H9 (cell line): ENCODE measurements around the gene CPA4. TPM values are rescaled to one million over a fixed set of nuclear protein-coding genes. Genes with fewer than 3 reads are reported as not detected.

ENCODE experiments used
- DNase-seq: peaks from one replicate; pipeline ENCODE4 v3.0.0-alpha.2; 2017
- H2AFZ ChIP-seq: one replicate; pipeline ENCODE4 v1.6.1; 2013; ENCODE audit warnings: mild to moderate bottlenecking, low read length, control low read depth, moderate library complexity
- H2AK5ac ChIP-seq: 2 replicates; pipeline ENCODE4 v1.6.1; 2013; ENCODE audit warnings: low read length, control low read depth, mixed read lengths; ENCODE audit not compliant: insufficient read length
- H2BK120ac ChIP-seq: one replicate; pipeline ENCODE4 v1.6.1; 2013; ENCODE audit warnings: low read depth, mild to moderate bottlenecking, low read length, control low read depth, inconsistent platforms; ENCODE audit not compliant: poor library complexity, severe bottlenecking
- H2BK12ac ChIP-seq: 2 replicates; pipeline ENCODE4 v1.6.1; 2013; ENCODE audit warnings: low read length, control low read depth, mixed read lengths, low read depth; ENCODE audit not compliant: insufficient read length
- H2BK15ac ChIP-seq: 2 replicates; pipeline ENCODE4 v1.6.1; 2013; ENCODE audit warnings: low read depth, low read length, control low read depth
- H2BK20ac ChIP-seq: one replicate; pipeline ENCODE4 v1.6.1; 2013; ENCODE audit warnings: low read depth, mild to moderate bottlenecking, low read length, control low read depth, inconsistent platforms; ENCODE audit not compliant: poor library complexity, severe bottlenecking
- H2BK5ac ChIP-seq: 2 replicates; pipeline ENCODE4 v1.6.1; 2013; ENCODE audit warnings: low read length, control low read depth, mixed read lengths; ENCODE audit not compliant: insufficient read length
- H3K14ac ChIP-seq: 2 replicates; pipeline ENCODE4 v1.6.1; 2013; ENCODE audit warnings: low read length, control low read depth; ENCODE audit not compliant: insufficient read depth
- H3K18ac ChIP-seq: 2 replicates; pipeline ENCODE4 v1.6.1; 2013; ENCODE audit warnings: low read depth, mild to moderate bottlenecking, mixed read lengths, low read length, control low read depth; ENCODE audit not compliant: insufficient read length
- H3K23ac ChIP-seq: 2 replicates; pipeline ENCODE4 v1.6.1; 2013; ENCODE audit warnings: low read length, control low read depth, mixed read lengths, low read depth; ENCODE audit not compliant: insufficient read length
- H3K23me2 ChIP-seq: 2 replicates; pipeline ENCODE4 v1.6.1; 2013; ENCODE audit warnings: low read depth, mild to moderate bottlenecking, mixed read lengths, low read length, control low read depth; ENCODE audit not compliant: insufficient read length, poor library complexity, severe bottlenecking
- H3K27ac ChIP-seq: 2 replicates; pipeline ENCODE4 v1.5.1; 2013; ENCODE audit warnings: low read length, control low read depth, mixed read lengths, low read depth; ENCODE audit not compliant: insufficient read length
- H3K27me3 ChIP-seq: 2 replicates; pipeline ENCODE4 v1.6.1; 2013; ENCODE audit warnings: low read length, control low read depth, inconsistent platforms; ENCODE audit not compliant: insufficient read depth
- H3K4ac ChIP-seq: 2 replicates; pipeline ENCODE4 v1.6.1; 2013; ENCODE audit warnings: low read depth, mild to moderate bottlenecking, control low read depth, inconsistent platforms, low read length, moderate library complexity
- H3K4me1 ChIP-seq: 2 replicates; pipeline ENCODE4 v1.6.1; 2013; ENCODE audit warnings: low read length, control low read depth, inconsistent platforms; ENCODE audit not compliant: insufficient read depth
- H3K4me2 ChIP-seq: 2 replicates; pipeline ENCODE4 v1.6.1; 2013; ENCODE audit warnings: low read length, control low read depth, mixed read lengths; ENCODE audit not compliant: insufficient read length, insufficient read depth
- H3K56ac ChIP-seq: 2 replicates; pipeline ENCODE4 v1.6.1; 2013; ENCODE audit warnings: low read depth, mild to moderate bottlenecking, mixed read lengths, low read length, control low read depth; ENCODE audit not compliant: insufficient read length
- H3K79me1 ChIP-seq: 2 replicates; pipeline ENCODE4 v1.6.1; 2013; ENCODE audit warnings: low read depth, mild to moderate bottlenecking, moderate library complexity, low read length, control low read depth, inconsistent platforms; ENCODE audit not compliant: insufficient read depth, poor library complexity, severe bottlenecking
- H3K79me2 ChIP-seq: 2 replicates; pipeline ENCODE4 v1.6.1; 2013; ENCODE audit warnings: low read length, control low read depth, inconsistent platforms; ENCODE audit not compliant: insufficient read depth
- H3K9ac ChIP-seq: 2 replicates; pipeline ENCODE4 v1.6.1; 2013; ENCODE audit warnings: low read length, control low read depth, mixed read lengths; ENCODE audit not compliant: insufficient read length; ENCODE audit errors: extremely low read depth
- H3K9me3 ChIP-seq: one replicate; pipeline ENCODE4 v1.6.1; 2013; ENCODE audit warnings: low read depth, low read length, inconsistent platforms; ENCODE audit not compliant: control insufficient read depth
- H3T11ph ChIP-seq: one replicate; pipeline ENCODE4 v1.6.1; 2013; ENCODE audit warnings: mild to moderate bottlenecking, low read length, control low read depth, inconsistent platforms
- H4K20me1 ChIP-seq: one replicate; pipeline ENCODE4 v1.6.1; 2013; ENCODE audit not compliant: control insufficient read depth, insufficient read length, insufficient read depth
- H4K5ac ChIP-seq: 2 replicates; pipeline ENCODE4 v1.6.1; 2013; ENCODE audit warnings: low read depth, mild to moderate bottlenecking, mixed read lengths, low read length, control low read depth; ENCODE audit not compliant: insufficient read length
- H4K8ac ChIP-seq: replicated peaks from 2 replicates; pipeline ENCODE4 v1.6.1; 2013; ENCODE audit warnings: low read length, control low read depth, mixed read lengths, low read depth; ENCODE audit not compliant: insufficient read length
- H4K91ac ChIP-seq: 2 replicates; pipeline ENCODE4 v1.6.1; 2013; ENCODE audit warnings: low read depth, mild to moderate bottlenecking, moderate library complexity, mixed read lengths, low read length, control low read depth; ENCODE audit not compliant: insufficient read length
- H3K27ac Mint-ChIP-seq, 3 experiments: 2 replicates in 2 of 3; 3 replicates in 1 of 3; pipeline ENCODE4 v1.8.0; 2020 to 2021; ENCODE audit warnings: mixed read lengths in 3 of 3, mild to moderate bottlenecking in 1 of 3, moderate library complexity in 1 of 3
- H3K27me3 Mint-ChIP-seq: 2 replicates; pipeline ENCODE4 v1.8.0; 2021; ENCODE audit warnings: low read depth, mild to moderate bottlenecking, moderate library complexity, mixed read lengths
- H3K36me3 Mint-ChIP-seq, 3 experiments: 2 replicates in 2 of 3; 3 replicates in 1 of 3; pipeline ENCODE4 v1.8.0; 2020 to 2021; ENCODE audit warnings: low read depth in 3 of 3, mixed read lengths in 3 of 3; ENCODE audit not compliant: insufficient read depth in 1 of 3
- H3K4me1 Mint-ChIP-seq, 2 experiments: 2 replicates each; pipeline ENCODE4 v1.8.0; 2020; ENCODE audit warnings: mixed read lengths in 2 of 2
- H3K4me3 Mint-ChIP-seq, 2 experiments: 2 replicates in 1 of 2; 3 replicates in 1 of 2; pipeline ENCODE4 v1.8.0; 2020 to 2021; ENCODE audit warnings: mild to moderate bottlenecking in 2 of 2, mixed read lengths in 2 of 2, moderate library complexity in 1 of 2
- H3K9me3 Mint-ChIP-seq, 2 experiments: 2 replicates in 1 of 2; 3 replicates in 1 of 2; pipeline ENCODE4 v1.8.0; 2020; ENCODE audit warnings: mild to moderate bottlenecking in 2 of 2, mixed read lengths in 2 of 2, moderate library complexity in 1 of 2
- CTCF ChIP-seq: fragments of 200-600 bp; sonication (generic); conservative IDR thresholded peaks from 3 replicates; pipeline ENCODE4 v1.8.0; 2021; ENCODE audit warnings: antibody characterized with exemption, mild to moderate bottlenecking
- WGBS: extraction: QIAGEN DNeasy Blood & Tissue Kit; methylation state at CpG from one replicate; pipeline ENCODE4 v1.1.7; 2013; ENCODE audit warnings: missing lambda C conversion rate, low lambda C conversion rate, mixed read lengths; ENCODE audit not compliant: insufficient read length; ENCODE audit errors: extremely low coverage; 5-methylcytosine and 5-hydroxymethylcytosine counted together
- total RNA-seq: library from RNA; stranded (reverse); gene quantifications from 2 replicates; pipeline ENCODE4 v1.2.1, GENCODE V29; 2021

CPA4 gene
- total RNA-seq, 1 experiment from 2014 or later, result not detected

GRCh38 chr7:130365088-130365487 lies 72.1 kb downstream of the CPA4 start:
- TF ChIP-seq CTCF, result no peak
- Histone ChIP-seq H3K9me3 (no peaks in the 10 kb centered on the region), H3K27me3 (no peaks in the 10 kb centered on the region), H4K91ac (no peak overlapping the region), H4K20me1 (no peaks in the 10 kb centered on the region), H2AK5ac (no peak overlapping the region), H2BK15ac (no peak overlapping the region), H3K27ac (no peak overlapping the region), H2AFZ (no peak overlapping the region), H2BK12ac (no peak overlapping the region), H3K4me1 (no peaks in the 10 kb centered on the region; the same call in 1 of the 2 replicates), H2BK20ac (no peak overlapping the region), H3K9ac (no peak overlapping the region), H3T11ph (no peak overlapping the region), H4K8ac (no peak overlapping the region), H3K18ac (no peak overlapping the region), H2BK5ac (no peak overlapping the region), H3K23ac (no peak overlapping the region), H3K4ac (no peak overlapping the region), H3K4me2 (no peak overlapping the region), H4K5ac (no peak overlapping the region), H2BK120ac (no peak overlapping the region), H3K14ac (no peak overlapping the region), H3K23me2 (no peaks in the 10 kb centered on the region), H3K79me2 (no peaks in the 10 kb centered on the region), H3K56ac (no peak overlapping the region), H3K79me1 (no peaks in the 10 kb centered on the region)
- WGBS, result no CpG with 5 or more reads among the region's 2 CpGs
- Mint-ChIP-seq H3K9me3 (peaks cover 5 to 6% of the 10 kb centered on the region in 2 experiments; a peak in 4 of 5 replicates), H3K4me3 (no peak overlapping the region), H3K27ac (peak overlapping the region in 1 of 3 experiments; percentile 28; a peak in 2 of 7 replicates), H3K36me3 (peaks cover 0 to 7% (median 2%) of the 10 kb centered on the region in 3 experiments; a peak in 2 of 7 replicates), H3K27me3 (peaks cover 2% of the 10 kb centered on the region; the same call in 1 of the 2 replicates), H3K4me1 (peaks cover 15 to 21% of the 10 kb centered on the region in 2 experiments)
- no peak for DNase-seq
